Stomach (tissue), 9 donors: Measurements from ENCODE around the gene TOP2A. TPM values are rescaled to one million over a fixed set of nuclear protein-coding genes. Genes with fewer than 3 reads are reported as not detected.

Experiments
- DNase-seq, 2 donors: peaks; one replicate each; pipeline versions ENCODE4 v3.0.0 to v3.0.0-alpha.2; 2013 to 2019
- H3K27ac ChIP-seq, 5 donors: fragments of 200-600 bp in 4 of 5; sonication (generic) in 4 of 5; one replicate each; pipeline ENCODE4 v1.5.1; 2013 to 2019; ENCODE audit warnings: mild to moderate bottlenecking in 1 of 5, moderate library complexity in 1 of 5
- H3K27me3 ChIP-seq, 3 donors: fragments of 200-600 bp; sonication (generic); one replicate each; pipeline ENCODE4 v1.5.1; 2017 to 2019; ENCODE audit warnings: mixed run types in 1 of 3
- H3K36me3 ChIP-seq, 4 donors: fragments of 200-600 bp; sonication (generic); 1 replicate in 3 of 4; 2 replicates in 1 of 4; pipeline ENCODE4 v1.5.1; 2016 to 2019
- H3K4me1 ChIP-seq, 4 donors: fragments of 200-600 bp; sonication (generic); one replicate each; pipeline ENCODE4 v1.5.1; 2016 to 2019
- H3K4me3 ChIP-seq, 4 donors: fragments of 200-600 bp; sonication (generic) in 3 of 4; one replicate each; pipeline ENCODE4 v1.5.1; 2016 to 2019; ENCODE audit warnings: mild to moderate bottlenecking in 1 of 4
- H3K9me3 ChIP-seq, 4 donors: fragments of 200-600 bp; sonication (generic); one replicate each; pipeline ENCODE4 v1.5.1; 2016 to 2019
- EP300 ChIP-seq: sonication (generic); formaldehyde crosslinking; IDR thresholded peaks from one replicate; pipeline ENCODE4 v1.6.1; 2017; ENCODE audit warnings: antibody characterized with exemption
- POLR2A ChIP-seq, 4 donors: fragments of 450-650 bp; IDR thresholded peaks; one replicate each; pipeline ENCODE4 v1.6.1; 2016; ENCODE audit warnings: antibody characterized with exemption in 4 of 4, control low read depth in 2 of 4, mild to moderate bottlenecking in 1 of 4, moderate library complexity in 1 of 4
- POLR2AphosphoS5 ChIP-seq, 3 donors: sonication (generic); formaldehyde crosslinking; IDR thresholded peaks; one replicate each; pipeline ENCODE4 v1.6.1; 2016; ENCODE audit warnings: antibody characterized with exemption in 3 of 3
- WGBS, 5 donors: extraction: QIAGEN DNeasy Blood & Tissue Kit in 3 of 5; methylation state at CpG; one replicate each; pipeline versions ENCODE4 v1.1.5 to v1.1.7; 2013 to 2018; 5-methylcytosine and 5-hydroxymethylcytosine counted together
- intact Hi-C: fragments of 100-400 bp; cut with DNase I; formaldehyde crosslinking; loops from one replicate; pipeline ENCODE4 v1.15.1; 2023; ENCODE audit warnings: low total_unique reads
- polyA plus RNA-seq, 3 donors: library from polyadenylated mRNA; stranded (reverse); fragments of 200-250 nt; gene quantifications; one replicate each; pipeline ENCODE4 v1.2.3, GENCODE V29; 2013
- total RNA-seq, 5 donors: library from RNA; depleted of rRNA; stranded (reverse); fragments of >200 nt; gene quantifications; one replicate each; pipeline versions ENCODE4 v1.1.0 to v1.2.3, GENCODE V29; 2014 to 2016
- TF ChIP-seq, protein P1 (sequence below), 7 experiments: fragments of 450-650 bp in 4 of 7; fragments of 200-600 bp in 3 of 7; sonication (generic) in 3 of 7; IDR thresholded peaks; one replicate each; pipeline ENCODE4 v1.5.1; 2016 to 2019; ENCODE audit warnings: antibody characterized with exemption in 7 of 7, control low read depth in 2 of 7, mild to moderate bottlenecking in 1 of 7
- donor health status: healthy with polysubstance abuse.
- donor health status: Bipolar disorder and iron deficiency.
- donor health status: healthy.

The TOP2A gene
- total and polyA plus RNA-seq, 8 donors = 1.2 to 129 (median 13.2) TPM

- Histone ChIP-seq H3K4me1 (peaks cover 31 to 82% (median 53%) of the 10 kb centered on the region in 4 donors), H3K4me3 (no peak overlapping the region), H3K27ac (peak overlapping the region in 3 of 5 donors; percentile 14 to 65 (median 32)), H3K27me3 (no peaks in the 10 kb centered on the region), H3K9me3 (no peaks in the 10 kb centered on the region), H3K36me3 (peaks cover 45 to 75% (median 62%) of the 10 kb centered on the region in 4 donors)
- intact Hi-C loops = loop anchor here (2.0 kb wide), 1 partner anchor 52 kb away; no protein-coding TSS in a partner anchor
- TF ChIP-seq POLR2AphosphoS5 (IDR thresholded peaks at IDR 0.05) (no peak), EP300 (no peak), POLR2A (IDR thresholded peaks at IDR 0.05) (no peak)
- TF ChIP-seq, protein P1, sequence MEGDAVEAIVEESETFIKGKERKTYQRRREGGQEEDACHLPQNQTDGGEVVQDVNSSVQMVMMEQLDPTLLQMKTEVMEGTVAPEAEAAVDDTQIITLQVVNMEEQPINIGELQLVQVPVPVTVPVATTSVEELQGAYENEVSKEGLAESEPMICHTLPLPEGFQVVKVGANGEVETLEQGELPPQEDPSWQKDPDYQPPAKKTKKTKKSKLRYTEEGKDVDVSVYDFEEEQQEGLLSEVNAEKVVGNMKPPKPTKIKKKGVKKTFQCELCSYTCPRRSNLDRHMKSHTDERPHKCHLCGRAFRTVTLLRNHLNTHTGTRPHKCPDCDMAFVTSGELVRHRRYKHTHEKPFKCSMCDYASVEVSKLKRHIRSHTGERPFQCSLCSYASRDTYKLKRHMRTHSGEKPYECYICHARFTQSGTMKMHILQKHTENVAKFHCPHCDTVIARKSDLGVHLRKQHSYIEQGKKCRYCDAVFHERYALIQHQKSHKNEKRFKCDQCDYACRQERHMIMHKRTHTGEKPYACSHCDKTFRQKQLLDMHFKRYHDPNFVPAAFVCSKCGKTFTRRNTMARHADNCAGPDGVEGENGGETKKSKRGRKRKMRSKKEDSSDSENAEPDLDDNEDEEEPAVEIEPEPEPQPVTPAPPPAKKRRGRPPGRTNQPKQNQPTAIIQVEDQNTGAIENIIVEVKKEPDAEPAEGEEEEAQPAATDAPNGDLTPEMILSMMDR (IDR thresholded peaks at IDR 0.05) = no peak
- WGBS, 5 donors = 76 to 85% (median 80%) methylated on average over 24 to 30 of the region's 30 CpGs
- peak in 1 of 2 donors; percentile 26 for DNase-seq
These were observed 63.2 kb downstream of the TOP2A start for GRCh38 chr17:40354221-40355122.

GRCh38 chr17:40352779-40353394 is 64.8 kb downstream of the TOP2A start:
- Histone ChIP-seq H3K36me3 (peaks cover 45 to 88% (median 70%) of the 10 kb centered on the region in 4 donors), H3K4me3 (no peak overlapping the region), H3K4me1 (peaks cover 43 to 84% (median 62%) of the 10 kb centered on the region in 4 donors), H3K27ac (peak overlapping the region in 1 of 5 donors; percentile 44), H3K27me3 (no peaks in the 10 kb centered on the region), H3K9me3 (no peaks in the 10 kb centered on the region)
- DNase-seq = peak in 1 of 2 donors; percentile 26
- WGBS, 5 donors = 73 to 84% (median 81%) methylated on average over 8 to 9 of the region's 9 CpGs
- TF ChIP-seq EP300 (no peak), POLR2AphosphoS5 (IDR thresholded peaks at IDR 0.05) (no peak), POLR2A (IDR thresholded peaks at IDR 0.05) (no peak)
- TF ChIP-seq, protein P1 (IDR thresholded peaks at IDR 0.05) = no peak
- intact Hi-C loops = no loop called here

DNA sequence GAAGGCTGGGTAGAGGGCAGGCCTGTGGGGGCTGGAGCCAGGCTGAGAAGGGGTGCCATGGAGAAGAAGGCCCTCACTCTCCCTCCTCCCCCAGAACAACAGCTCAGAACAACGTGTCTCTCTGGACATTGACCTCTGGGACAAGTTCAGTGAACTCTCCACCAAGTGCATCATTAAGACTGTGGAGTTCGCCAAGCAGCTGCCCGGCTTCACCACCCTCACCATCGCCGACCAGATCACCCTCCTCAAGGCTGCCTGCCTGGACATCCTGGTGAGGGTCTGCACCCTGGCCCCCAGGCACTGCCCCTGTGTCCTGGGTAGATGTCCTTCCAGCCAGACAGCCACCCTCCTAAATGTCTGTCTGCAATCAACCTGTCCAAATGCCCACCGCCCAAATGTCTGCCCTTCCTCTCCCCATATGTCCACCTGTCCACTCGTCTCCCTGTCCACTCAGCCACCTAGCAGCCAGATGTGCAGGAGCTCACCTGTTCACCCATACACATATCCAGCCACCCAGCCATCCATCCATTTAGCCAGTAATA is 65.4 kb downstream of the TOP2A start:
- intact Hi-C loops = no loop called here
- Histone ChIP-seq H3K36me3 (peaks cover 45 to 88% (median 70%) of the 10 kb centered on the region in 4 donors), H3K27ac (peak overlapping the region in 1 of 5 donors; percentile 98)

More for the DNA sequence above, 65.4 kb downstream of the TOP2A start:
- Histone ChIP-seq H3K4me1 (peaks cover 48 to 84% (median 67%) of the 10 kb centered on the region in 4 donors), H3K27me3 (no peaks in the 10 kb centered on the region), H3K9me3 (no peaks in the 10 kb centered on the region), H3K4me3 (no peak overlapping the region)
- WGBS, 5 donors = 58 to 82% (median 75%) methylated on average over 7 of the region's 7 CpGs
- peak in 1 of 2 donors; percentile 18 for DNase-seq
- TF ChIP-seq, protein P1 (IDR thresholded peaks at IDR 0.05) = no peak
